Loucy (cell line): ENCODE data around the gene PCSK2.

Source experiments
- EZH2phosphoT487 ChIP-seq: fragments of 200-600 bp; IDR thresholded peaks from 2 replicates; pipeline ENCODE4 v1.6.1; 2018; ENCODE audit warnings: antibody characterized with exemption, mild to moderate bottlenecking, moderate library complexity, borderline replicate concordance
- TF ChIP-seq, protein P1 (sequence below): fragments of 200-600 bp; sonication (generic); conservative IDR thresholded peaks from 2 replicates; pipeline ENCODE4 v1.5.1; 2014; ENCODE audit warnings: mild to moderate bottlenecking, antibody characterized with exemption, low read length

DNA sequence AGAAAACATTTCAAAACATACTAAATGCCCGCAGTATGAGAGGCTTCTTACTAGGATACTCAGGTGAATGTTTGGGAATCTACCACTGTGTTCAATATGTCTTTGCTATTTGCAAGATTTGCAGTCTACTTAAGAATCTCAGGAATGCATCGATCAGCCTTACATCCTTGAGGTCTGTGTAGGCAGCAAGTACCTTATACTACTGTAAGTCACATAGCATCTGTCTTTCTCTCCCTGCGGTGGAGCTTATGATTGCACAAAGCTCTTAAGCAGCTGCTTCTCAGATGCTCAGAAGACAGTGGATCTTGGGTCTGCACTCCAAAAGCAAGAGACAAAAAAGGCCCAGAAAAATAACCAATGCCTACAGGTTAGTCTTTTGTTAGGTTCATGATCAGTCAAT, 21.4 kb downstream of the PCSK2 start:
- TF ChIP-seq, protein P1, sequence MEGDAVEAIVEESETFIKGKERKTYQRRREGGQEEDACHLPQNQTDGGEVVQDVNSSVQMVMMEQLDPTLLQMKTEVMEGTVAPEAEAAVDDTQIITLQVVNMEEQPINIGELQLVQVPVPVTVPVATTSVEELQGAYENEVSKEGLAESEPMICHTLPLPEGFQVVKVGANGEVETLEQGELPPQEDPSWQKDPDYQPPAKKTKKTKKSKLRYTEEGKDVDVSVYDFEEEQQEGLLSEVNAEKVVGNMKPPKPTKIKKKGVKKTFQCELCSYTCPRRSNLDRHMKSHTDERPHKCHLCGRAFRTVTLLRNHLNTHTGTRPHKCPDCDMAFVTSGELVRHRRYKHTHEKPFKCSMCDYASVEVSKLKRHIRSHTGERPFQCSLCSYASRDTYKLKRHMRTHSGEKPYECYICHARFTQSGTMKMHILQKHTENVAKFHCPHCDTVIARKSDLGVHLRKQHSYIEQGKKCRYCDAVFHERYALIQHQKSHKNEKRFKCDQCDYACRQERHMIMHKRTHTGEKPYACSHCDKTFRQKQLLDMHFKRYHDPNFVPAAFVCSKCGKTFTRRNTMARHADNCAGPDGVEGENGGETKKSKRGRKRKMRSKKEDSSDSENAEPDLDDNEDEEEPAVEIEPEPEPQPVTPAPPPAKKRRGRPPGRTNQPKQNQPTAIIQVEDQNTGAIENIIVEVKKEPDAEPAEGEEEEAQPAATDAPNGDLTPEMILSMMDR: no peak
- no peak for TF ChIP-seq EZH2phosphoT487
